NCI-H748 (cell line): Measurements from ENCODE around the gene NDUFB1.
A peak's percentile ranks its signal among the peaks of the same experiment; 100 is the strongest.

ENCODE experiments used
- DNase-seq: peaks from one replicate; lab custom pipeline; 2025; ENCODE audit not compliant: unreplicated experiment; lab: John Stamatoyannopoulos, UW

The NDUFB1 gene

DNA sequence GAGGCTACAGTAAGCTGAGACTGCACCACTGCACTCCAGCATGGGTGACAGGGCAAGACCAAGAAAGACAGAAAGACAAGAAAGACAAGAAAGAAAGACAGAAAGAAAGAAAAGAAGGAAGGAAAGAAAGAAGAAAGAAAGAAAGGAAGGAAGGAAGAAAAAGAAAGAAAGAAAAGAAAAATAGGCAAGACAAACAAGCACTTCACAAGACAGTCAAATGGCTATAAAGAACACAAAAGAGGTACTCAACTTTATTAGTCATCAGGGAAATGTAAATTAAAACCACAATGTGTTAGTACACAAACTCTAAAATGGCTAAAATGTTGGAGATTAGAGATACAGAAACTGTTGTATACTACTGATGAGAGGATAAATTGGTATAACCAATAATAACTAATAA lies 21.7 kb downstream of the NDUFB1 start:
- no peak for DNase-seq

DNA sequence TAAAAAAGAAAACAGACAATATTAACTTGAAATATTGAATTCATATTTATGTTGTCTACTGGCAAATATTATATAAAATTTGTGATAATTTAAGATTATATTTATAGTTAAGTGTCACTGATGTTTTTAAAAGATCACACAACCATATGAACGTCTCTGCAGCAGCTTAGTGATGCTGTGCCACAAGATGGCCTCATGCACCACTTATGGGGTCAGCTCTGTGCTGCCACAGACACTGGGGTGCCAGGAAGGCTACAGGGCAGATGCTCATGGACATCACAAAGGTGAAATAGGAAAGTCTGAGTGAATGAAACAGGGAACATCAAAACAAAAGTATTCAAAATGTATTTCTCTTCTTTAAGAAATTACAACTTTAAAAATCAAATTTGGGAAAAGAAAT lies 28.2 kb downstream of the NDUFB1 start:
- peak; percentile 23 for DNase-seq

DNA sequence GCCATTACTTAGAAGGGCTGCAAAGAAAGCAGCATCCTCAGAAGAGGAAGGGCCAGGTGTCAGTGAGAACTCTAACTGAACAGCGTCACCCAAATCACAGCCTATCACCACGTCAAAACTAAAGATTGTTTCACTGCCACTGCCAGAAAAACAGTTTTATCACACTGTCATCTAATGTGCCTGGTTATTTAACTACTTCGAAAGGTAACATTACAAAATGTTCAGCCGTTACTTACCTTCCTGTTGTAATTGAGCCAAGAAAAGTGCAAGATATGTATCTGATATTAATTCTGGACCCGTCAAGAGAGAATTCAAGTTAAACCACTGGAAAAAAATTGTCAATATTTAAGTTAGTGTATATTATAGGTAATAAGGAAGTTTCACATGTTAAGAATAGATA lies 33.0 kb downstream of the NDUFB1 start:
- DNase-seq, result no peak

- DNase-seq, result no peak
These were observed 47.0 kb downstream of the NDUFB1 start for GRCh38 chr14:92074555-92074954.
